Cardiac septum (tissue), 1 donor: Measurements from ENCODE around the gene KLC4. TPM values are rescaled to one million over a fixed set of nuclear protein-coding genes. Genes with fewer than 3 reads are reported as not detected.

Experiments used
- DNase-seq: peaks from one replicate; pipeline ENCODE4 v3.0.0-alpha.2; 2020; ENCODE audit warnings: low spot score
- intact Hi-C: fragments of 100-400 bp; cut with DNase I; formaldehyde crosslinking; loops from one replicate; pipeline ENCODE4 v1.14.0; 2022
- total RNA-seq: library from RNA; stranded (reverse); fragmentation: NEBNext Ultra II Directional; extraction: Animal tissue kit (Norgen Biotek cat#: 25700); gene quantifications from one replicate; pipeline ENCODE4 v1.2.1, GENCODE V29; 2021
- donor health status: DM: no; HTN: no; CAD: no.

KLC4 gene
- total RNA-seq, 1 donor from 2014 or later = 31.1 TPM

DNA sequence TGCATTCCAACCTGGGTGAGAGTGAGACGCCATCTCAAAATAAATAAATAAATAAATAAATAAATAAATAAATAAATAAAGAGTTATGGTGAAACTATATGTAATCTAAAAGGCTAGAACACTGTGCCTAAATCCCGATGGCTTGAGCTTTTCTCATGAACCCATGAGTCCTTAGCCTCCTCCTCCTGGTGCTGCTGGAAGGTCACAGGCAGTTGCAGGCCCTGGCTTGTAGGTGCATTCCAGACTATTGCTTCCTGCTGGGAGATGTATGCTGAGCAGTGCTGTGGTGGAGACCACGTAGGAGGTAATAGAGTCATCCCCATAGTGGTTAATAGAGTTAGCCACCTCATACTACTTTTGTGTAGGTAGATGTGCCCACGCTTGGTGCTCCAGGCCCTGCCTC, 29.2 kb downstream of the KLC4 start:
- no peak for DNase-seq
- intact Hi-C loops = no loop called here

DNA sequence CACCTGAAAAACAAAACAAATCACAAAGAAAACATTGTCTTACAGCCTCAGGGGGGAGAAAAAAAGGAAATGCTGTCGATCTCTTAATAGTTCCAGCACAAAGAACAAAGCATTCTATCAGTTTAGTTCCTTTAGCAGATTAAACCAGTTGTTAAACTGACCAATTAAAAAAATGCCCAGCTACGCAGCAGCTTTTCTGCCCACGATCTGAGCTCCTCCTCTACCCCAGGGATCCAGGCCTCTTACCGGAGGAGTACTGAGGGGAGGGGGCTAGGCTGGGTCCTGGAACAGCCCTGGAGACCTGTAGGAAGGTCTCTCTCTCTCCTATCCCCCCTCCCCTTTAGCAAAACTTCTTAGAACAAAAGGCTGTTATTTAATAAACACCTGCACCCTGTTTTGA, 30.0 kb downstream of the KLC4 start:
- DNase-seq = no peak

DNA sequence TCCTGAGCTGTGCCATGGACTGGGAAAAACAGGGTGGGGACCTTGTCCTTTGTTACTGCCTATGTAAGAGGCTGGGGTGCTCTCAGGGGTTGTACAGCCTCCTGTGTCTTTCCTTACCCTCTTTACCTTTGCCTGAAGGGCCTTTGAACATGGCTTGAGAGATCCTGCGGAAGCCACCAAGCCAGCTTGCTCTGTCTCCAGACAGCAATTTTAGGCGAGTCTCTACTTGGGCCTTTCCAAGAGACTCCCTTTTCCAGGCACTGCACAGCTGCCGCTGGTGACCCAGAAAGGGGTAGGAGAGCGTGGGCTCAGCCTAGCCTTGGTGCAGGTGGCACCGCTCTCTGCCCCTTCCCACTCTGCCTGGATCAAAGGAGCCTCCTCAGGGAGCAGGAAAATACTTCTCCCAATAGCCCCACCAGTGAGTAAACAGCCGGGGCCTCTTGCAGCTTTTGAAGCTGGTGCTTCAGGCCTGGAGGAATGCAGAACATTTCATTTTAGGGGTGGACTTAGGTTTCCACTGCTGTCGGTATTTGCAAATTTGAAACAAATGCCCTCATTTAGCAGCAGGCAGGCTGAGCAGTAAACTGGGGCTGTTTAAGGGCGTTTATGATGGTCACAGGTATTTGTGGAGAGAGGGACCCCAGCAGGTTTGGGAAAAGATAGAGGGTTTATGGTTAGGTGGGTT, 30.6 kb downstream of the KLC4 start:
- DNase-seq = no peak
- intact Hi-C loops = no loop called here

More for the DNA sequence above, 30.0 kb downstream of the KLC4 start:
- intact Hi-C loops = no loop called here

- no peak for DNase-seq
- intact Hi-C loops = no loop called here
These were observed 31.1 kb downstream of the KLC4 start for GRCh38 chr6:43090559-43090956.

- DNase-seq = no peak
- intact Hi-C loops = no loop called here
These were observed 31.6 kb downstream of the KLC4 start for GRCh38 chr6:43091020-43091419.

GRCh38 chr6:43091436-43091991, 32.1 kb downstream of the KLC4 start:
- intact Hi-C loops = no loop called here
- no peak for DNase-seq

- DNase-seq = no peak
- intact Hi-C loops = no loop called here
These were observed 33.2 kb downstream of the KLC4 start for GRCh38 chr6:43092635-43093034.

- DNase-seq = no peak
- intact Hi-C loops = no loop called here
These were observed 34.2 kb downstream of the KLC4 start for GRCh38 chr6:43093436-43094289.

- intact Hi-C loops = no loop called here
- no peak for DNase-seq
These were observed 36.5 kb downstream of the KLC4 start for GRCh38 chr6:43095939-43096338.

DNA sequence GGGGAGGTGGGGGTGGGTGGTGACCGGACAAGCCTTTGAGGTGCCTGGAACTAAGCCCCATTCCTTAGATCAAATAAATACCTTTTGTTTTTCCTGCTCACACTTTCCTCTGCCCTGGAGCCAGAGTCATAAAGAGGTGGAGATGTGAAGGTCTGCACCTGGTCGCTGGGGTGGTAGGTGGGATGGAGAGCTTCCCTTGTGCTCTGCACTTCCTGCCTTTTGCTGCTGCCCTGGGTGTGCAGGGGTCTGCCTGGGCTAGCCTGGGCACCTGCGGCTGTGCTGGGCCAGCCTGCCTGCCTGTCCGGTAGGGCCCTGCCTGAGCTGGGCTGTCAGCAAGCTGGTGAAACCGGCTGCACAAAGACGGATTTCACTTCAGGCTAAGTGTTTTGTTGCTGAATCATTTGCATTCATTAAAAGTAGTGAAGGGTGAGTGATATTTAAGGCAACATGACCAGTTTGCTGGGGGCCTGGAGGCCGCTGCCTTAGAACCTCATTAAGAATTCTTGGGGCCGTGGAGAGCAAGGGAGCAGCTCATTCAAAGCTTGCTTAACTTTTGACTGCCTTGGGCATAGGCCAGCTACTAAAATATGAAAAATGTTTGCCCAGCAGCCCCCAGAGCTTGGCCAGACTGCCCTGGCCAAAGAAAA, 37.1 kb downstream of the KLC4 start:
- intact Hi-C loops = no loop called here
- DNase-seq = no peak

DNA sequence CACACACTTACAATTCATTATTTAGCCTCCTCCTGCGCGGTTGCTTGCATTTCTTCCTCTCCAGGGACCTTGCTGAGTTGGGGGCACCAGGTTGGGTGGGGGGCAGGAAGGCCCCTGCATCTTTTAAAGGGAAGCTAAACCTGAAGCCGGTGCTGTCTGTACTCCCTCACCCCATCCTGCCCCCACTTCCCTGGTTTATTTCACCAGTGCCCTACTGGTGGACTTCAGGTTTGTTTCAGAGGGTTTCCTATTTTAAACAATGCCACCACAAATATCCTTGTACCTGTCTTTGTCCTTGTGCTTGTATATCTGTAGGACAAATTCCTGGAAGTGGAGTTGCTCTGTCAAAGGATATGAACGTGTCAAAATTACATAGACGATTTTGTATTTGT, 37.7 kb downstream of the KLC4 start:
- intact Hi-C loops = no loop called here

GRCh38 chr6:43097502-43097901, 38.1 kb downstream of the KLC4 start:
- no peak for DNase-seq
- intact Hi-C loops = no loop called here

More for the DNA sequence above, 37.7 kb downstream of the KLC4 start:
- no peak for DNase-seq

DNA sequence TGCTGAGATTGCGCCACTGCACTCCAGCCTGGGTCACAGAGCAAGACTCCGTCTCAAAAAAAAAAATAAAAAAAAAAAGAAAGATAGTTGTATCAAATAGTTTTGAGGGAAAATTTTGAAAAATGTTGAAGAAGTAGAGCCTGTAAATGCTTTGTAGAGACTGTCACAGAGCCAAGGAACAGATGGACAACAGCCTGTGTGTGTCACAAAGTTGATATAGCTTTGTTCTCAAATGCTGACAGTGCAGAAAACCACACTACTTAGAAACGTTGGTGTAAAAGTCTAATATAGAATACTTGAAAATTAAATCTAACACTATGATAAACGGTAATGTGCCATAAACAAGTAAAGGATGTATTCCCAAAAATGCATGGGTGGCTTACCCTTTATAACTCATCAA, 42.1 kb downstream of the KLC4 start:
- intact Hi-C loops = no loop called here

DNA sequence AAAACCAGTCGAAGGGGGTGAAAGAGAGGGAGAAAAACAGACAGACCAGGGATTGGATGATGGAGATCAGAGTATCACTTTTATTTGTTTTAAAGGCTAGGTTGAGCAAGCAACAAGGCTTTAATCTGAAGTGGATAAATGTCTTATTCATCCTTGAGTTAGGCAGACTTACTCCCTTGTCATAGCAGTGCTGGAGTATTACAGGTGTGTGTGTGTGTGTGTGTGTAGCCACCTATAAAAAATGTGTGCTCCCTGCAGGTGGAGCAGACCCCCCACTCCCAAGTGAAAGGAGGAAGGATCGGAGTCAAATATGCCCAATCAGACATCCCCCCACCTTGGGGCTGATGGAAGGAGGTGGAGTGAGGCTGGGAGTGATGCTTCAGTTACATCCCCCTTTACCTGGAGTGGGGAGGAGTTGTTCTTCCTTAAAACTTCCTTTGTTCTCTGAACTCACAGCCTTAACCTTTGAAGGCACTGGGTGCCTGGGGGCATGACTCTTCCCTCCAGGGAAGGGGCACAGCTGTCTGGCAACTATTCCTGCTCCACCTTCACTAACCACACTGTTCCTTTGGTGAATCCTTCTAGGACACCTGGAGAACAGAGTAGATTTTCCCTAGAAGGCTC, 43.9 kb downstream of the KLC4 start:
- DNase-seq = no peak
- intact Hi-C loops = no loop called here

More for the DNA sequence above, 42.1 kb downstream of the KLC4 start:
- no peak for DNase-seq

GRCh38 chr6:43105538-43106222, 46.2 kb downstream of the KLC4 start:
- no peak for DNase-seq
- intact Hi-C loops = no loop called here

- intact Hi-C loops = no loop called here
- DNase-seq = peak; percentile 33
These were observed 48.1 kb downstream of the KLC4 start for GRCh38 chr6:43107344-43108062.

DNA sequence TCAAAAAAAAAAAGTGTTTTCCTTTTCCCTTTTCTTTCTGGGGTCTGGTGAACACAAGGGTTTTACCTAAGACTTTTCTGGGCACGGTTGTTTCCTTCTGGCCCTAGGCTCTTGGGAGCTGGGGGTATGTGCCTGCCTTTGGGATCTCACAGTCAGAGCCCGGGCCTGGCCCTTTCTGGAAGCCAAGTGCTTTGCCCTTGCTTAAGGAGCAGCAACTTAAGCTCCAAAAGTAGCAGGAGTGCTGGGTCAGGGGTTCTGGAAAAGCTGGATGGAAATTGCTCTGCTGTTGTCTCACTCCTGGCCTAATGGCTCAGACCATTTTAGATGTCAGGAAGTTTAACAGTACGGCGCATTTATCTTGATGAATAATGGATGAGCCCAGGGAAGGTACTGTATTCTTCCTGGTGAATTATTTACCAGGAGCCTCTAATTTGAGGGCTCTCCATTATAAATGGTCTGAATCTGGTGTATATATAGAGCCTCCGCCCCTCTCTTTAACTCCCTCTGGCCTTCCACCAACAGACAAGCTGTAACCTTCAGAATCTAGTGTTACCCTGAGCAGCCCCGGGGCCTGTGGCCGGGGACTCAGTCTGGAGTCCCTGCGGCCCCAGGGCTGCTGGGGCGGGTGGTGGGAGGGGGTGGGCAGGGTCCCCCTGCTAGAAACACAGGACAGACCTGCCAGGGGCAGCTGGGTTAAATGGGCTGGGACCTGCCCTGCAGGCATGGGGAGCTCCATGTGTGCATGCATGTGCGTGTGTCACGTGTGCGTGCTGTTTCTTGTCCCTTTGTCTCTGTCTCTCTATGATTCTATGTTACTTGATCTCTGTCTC, 54.2 kb downstream of the KLC4 start:
- intact Hi-C loops = no loop called here
- peak; percentile 56 for DNase-seq

DNA sequence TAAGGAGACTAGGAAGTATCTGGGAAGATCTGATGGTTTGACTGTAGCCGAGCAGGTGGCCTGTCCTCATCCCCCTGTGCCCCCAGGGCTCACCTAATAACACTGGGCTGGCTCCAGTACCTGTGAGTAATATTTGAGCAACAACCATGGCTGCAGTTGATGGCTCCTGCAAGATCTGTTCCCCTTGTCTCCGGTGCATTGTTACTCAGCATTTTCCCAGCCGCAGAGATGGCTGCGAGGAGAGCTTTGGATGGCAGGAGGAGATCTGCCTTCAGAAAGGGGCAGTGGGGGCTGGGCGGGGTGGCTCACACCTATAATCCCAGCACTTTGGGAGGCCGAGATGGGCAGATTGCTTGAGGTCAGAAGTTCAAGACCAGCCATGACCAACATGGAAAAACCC, 55.9 kb downstream of the KLC4 start:
- peak; percentile 27 for DNase-seq
- intact Hi-C loops = no loop called here
